KMS-11 (cell line): ENCODE data around the gene GLDC.

ENCODE experiments used
- H2AFZ ChIP-seq: fragments of 200-600 bp; sonication (generic); 2 replicates; pipeline ENCODE4 v1.6.1; 2016; ENCODE audit warnings: antibody characterized with exemption, mixed run types, low read depth
- H3K27ac ChIP-seq: fragments of 200-600 bp; sonication (generic); 2 replicates; pipeline ENCODE4 v1.6.1; 2016; ENCODE audit warnings: mild to moderate bottlenecking, mixed run types
- H3K27me3 ChIP-seq: fragments of 200-600 bp; sonication (generic); 2 replicates; pipeline ENCODE4 v1.6.1; 2017; ENCODE audit warnings: mild to moderate bottlenecking, low read depth, mixed run types, moderate library complexity; ENCODE audit not compliant: insufficient read depth
- H3K36me3 ChIP-seq: fragments of 200-600 bp; sonication (generic); 2 replicates; pipeline ENCODE4 v1.6.1; 2017; ENCODE audit warnings: mild to moderate bottlenecking, mixed run types; ENCODE audit not compliant: insufficient read depth
- H3K4me1 ChIP-seq: fragments of 200-600 bp; sonication (generic); 2 replicates; pipeline ENCODE4 v1.6.1; 2016; ENCODE audit warnings: mild to moderate bottlenecking, low read depth, mixed run types; ENCODE audit not compliant: poor library complexity, severe bottlenecking
- H3K4me2 ChIP-seq: fragments of 200-600 bp; sonication (generic); 2 replicates; pipeline ENCODE4 v1.7.0; 2016; ENCODE audit warnings: mild to moderate bottlenecking, mixed run types
- H3K4me3 ChIP-seq: fragments of 200-600 bp; sonication (generic); IDR thresholded peaks from 2 replicates; pipeline ENCODE4 v1.6.1; 2017; ENCODE audit warnings: low read depth, low read length, mixed read lengths; ENCODE audit not compliant: insufficient read depth
- H3K79me2 ChIP-seq: fragments of 200-600 bp; sonication (generic); 2 replicates; pipeline ENCODE4 v1.6.1; 2016; ENCODE audit warnings: low read depth, mixed run types; ENCODE audit not compliant: insufficient read depth
- H3K9ac ChIP-seq: fragments of 200-600 bp; sonication (generic); 2 replicates; pipeline ENCODE4 v1.6.1; 2016; ENCODE audit warnings: mild to moderate bottlenecking, mixed run types
- H4K20me1 ChIP-seq: fragments of 200-600 bp; sonication (generic); 2 replicates; pipeline ENCODE4 v1.6.1; 2016; ENCODE audit warnings: mild to moderate bottlenecking, mixed run types; ENCODE audit not compliant: insufficient read depth
- CTCF ChIP-seq: fragments of 200-600 bp; sonication (generic); conservative IDR thresholded peaks from 2 replicates; pipeline ENCODE4 v1.6.1; 2017; ENCODE audit warnings: low read depth, mild to moderate bottlenecking, antibody characterized with exemption, low read length, moderate library complexity, mixed read lengths

GLDC gene

GRCh38 chr9:6675268-6675667, 29.7 kb upstream of the GLDC start:
- Histone ChIP-seq H3K9ac (no peak overlapping the region), H4K20me1 (no peaks in the 10 kb centered on the region), H3K27ac (no peak overlapping the region), H3K4me2 (no peak overlapping the region), H3K79me2 (no peaks in the 10 kb centered on the region), H2AFZ (no peak overlapping the region), H3K4me3 (no peak overlapping the region), H3K4me1 (peaks cover 50% of the 10 kb centered on the region), H3K36me3 (no peaks in the 10 kb centered on the region), H3K27me3 (no peaks in the 10 kb centered on the region)
- TF ChIP-seq CTCF = no peak

GRCh38 chr9:6673326-6674025, 27.9 kb upstream of the GLDC start:
- Histone ChIP-seq H3K79me2 (no peaks in the 10 kb centered on the region), H2AFZ (no peak overlapping the region), H3K4me1 (peaks cover 43% of the 10 kb centered on the region), H3K27ac (peak overlapping the region; percentile 21; the same call in 1 of the 2 replicates), H3K9ac (no peak overlapping the region), H3K27me3 (no peaks in the 10 kb centered on the region), H3K36me3 (no peaks in the 10 kb centered on the region), H4K20me1 (no peaks in the 10 kb centered on the region), H3K4me3 (no peak overlapping the region), H3K4me2 (peak overlapping the region; percentile 26; the same call in 1 of the 2 replicates)
- TF ChIP-seq CTCF = no peak

- no peak overlapping the region for H2AFZ ChIP-seq
- no peak for TF ChIP-seq CTCF
- no peak overlapping the region for H3K4me3 ChIP-seq
- no peaks in the 10 kb centered on the region for H3K27me3 ChIP-seq
- H3K79me2 ChIP-seq = no peaks in the 10 kb centered on the region
- no peaks in the 10 kb centered on the region for H3K36me3 ChIP-seq
- H3K4me2 ChIP-seq = no peak overlapping the region
- no peaks in the 10 kb centered on the region for H4K20me1 ChIP-seq
- peaks cover 50% of the 10 kb centered on the region for H3K4me1 ChIP-seq
- no peak overlapping the region for H3K9ac ChIP-seq
- no peak overlapping the region for H3K27ac ChIP-seq
These were observed 26.6 kb upstream of the GLDC start for GRCh38 chr9:6672118-6672517.

GRCh38 chr9:6671416-6671815, 25.9 kb upstream of the GLDC start:
- Histone ChIP-seq H3K4me2 (no peak overlapping the region), H3K27ac (no peak overlapping the region), H3K9ac (no peak overlapping the region), H3K27me3 (no peaks in the 10 kb centered on the region), H3K79me2 (no peaks in the 10 kb centered on the region), H3K4me1 (peaks cover 50% of the 10 kb centered on the region), H4K20me1 (no peaks in the 10 kb centered on the region), H3K4me3 (no peak overlapping the region), H2AFZ (no peak overlapping the region), H3K36me3 (no peaks in the 10 kb centered on the region)
- TF ChIP-seq CTCF = no peak
